Activated CD4-positive, CD25-positive, alpha-beta regulatory T cell treated with anti-CD3 and anti-CD28 coated beads, Interleukin-2, amount 50 U/mL, for 24 hours (primary cell): ENCODE results near the gene NLRC3.
"Not testable (repeated sequence)": the region's sequence is repeated elsewhere in the genome, so short reads cannot be mapped to it uniquely, and the experiment has no call there.

Experiments
- ATAC-seq, 2 donors: fragments of 150-1000 bp; cut with Tn5 transposase; one replicate each; pipeline ENCODE4 v1.10.0; 2021; ENCODE audit warnings: mild to moderate bottlenecking in 1 of 2, moderate library complexity in 1 of 2

NLRC3 gene

DNA sequence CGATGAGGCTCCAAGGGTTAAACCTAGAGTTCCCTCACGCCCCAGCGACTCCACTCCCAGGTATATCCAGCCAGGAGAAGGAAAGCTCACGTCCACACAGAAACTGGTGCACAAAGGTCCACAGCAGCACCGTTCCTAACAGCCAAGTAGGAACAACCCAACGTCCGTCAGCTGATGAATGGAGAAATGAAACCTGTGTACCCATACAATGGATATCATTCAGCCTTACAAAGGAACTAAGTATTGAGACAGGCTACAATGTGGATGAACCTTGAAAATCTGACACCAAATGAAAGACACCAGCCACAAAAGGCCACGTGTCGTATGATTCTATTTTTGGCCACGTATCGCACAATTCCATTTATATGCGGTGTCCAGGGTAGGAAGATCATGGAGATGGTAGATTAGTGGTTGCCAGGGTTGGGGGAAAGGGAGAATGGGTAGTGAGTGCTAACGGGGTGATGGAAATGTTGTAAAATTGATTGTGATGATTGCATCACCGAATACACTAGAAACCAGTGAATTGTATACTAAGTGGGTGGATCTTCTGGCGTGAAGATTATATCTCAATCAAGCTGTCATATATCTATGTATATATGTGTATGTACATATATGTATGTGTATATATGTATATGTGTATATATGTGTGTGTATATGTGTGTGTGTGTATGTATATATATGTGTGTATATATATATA is 30.1 kb downstream of the NLRC3 start:
- no peak for ATAC-seq

DNA sequence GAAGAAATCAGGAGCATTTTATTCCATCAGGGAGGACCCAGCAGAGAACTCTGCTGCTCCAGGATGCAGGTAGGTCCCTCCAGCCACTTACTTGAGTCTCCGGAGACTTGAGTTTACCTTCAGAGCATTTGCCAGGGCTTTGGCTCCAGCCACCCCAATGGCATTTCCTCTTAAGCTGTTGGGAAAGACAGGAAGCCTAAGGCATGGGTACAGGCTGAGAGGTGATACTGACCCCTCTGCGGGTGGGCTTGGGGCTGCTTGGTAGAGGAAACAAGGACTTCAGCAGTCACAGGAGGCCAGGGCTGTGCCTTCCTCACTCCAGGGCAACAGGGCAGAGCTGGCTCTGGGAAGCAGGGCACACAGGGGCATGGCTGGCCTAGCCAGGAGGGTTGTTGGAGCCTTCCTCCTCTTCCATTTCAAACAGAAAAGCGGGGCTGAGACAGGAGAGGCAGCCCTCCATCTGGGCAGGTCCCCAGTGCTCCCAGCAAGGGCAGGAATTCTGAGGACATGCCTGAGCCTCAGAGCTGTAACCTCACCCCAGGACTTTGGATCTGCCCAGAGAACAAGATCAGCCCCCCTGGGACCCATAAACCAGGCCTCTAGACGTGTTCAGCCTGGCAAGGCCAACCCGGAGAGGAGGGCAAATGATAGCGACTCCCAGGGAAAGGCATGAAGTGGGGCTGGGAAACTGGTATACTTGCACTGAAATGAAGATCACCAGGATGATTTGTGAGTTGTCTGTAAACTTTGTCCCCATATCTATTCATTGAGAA is 34.4 kb downstream of the NLRC3 start:
- no peak for ATAC-seq

DNA sequence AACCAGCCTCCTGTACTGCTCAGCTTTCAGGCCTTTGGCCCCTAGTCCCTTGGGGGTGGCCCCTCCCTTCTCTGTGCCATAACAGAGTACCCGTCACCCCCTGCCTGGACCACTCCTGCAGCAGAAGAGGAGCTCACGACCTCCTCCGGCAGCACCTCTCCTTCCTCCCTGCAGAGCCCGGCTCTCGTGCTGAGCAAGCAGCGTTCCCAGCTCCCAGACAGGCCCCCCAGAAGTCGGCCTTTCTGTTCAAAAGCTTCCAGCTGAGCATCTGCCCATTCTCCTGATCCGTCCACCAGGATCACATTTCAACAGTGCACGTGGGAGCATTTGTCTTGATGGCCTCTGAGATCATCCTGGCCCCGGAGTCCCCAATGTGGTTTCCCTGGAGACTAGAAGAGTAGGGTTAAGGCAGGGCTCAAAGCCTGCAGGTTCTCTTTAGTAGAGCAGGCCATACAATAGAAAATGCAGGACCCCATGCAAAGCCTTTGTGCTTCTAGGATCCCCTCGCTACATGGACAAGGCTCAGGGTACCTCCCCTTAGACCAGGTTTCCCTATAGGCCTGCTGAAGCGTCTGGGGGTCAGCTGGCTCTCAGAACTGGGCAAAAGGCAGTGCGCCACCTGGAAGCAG is 35.6 kb downstream of the NLRC3 start:
- no peak for ATAC-seq

DNA sequence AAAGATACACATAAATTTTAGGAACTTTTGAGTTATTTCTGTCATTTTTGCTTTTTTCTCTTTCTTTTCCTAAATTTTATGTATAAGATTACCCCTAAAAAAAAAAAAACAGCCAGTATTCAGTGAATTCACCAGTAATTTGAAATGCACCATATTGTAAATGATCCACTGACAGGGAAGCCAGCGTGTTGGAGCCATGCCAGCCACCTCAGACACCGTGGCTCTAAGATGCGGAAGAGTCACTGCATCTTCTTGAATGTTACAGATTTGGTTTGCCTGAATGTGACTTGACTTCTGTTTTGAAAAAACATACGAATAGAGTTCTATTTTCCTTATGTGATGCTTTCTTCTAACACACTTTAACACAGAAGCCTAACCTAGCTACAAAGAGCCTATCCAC is 39.0 kb downstream of the NLRC3 start:
- no peak for ATAC-seq

DNA sequence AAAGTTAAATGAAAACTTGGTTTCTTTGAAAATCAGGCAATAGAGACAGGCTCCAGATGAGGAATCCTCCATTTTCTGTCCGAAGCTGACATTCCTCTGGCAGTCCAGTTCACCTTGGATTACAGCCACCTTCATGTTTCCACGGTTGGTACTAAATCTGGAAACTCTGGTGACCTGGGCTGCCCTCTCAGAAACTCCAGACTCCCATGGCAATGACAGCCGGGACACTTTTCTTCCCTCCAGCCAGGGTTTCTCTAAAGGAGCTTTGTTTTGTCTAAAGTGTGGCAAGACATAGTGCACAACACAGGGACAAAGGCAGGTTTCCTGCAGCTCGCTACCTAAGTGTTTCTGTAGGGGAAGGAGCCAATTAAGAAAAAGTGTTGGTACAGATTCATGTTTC is 40.4 kb downstream of the NLRC3 start:
- no peak for ATAC-seq

DNA sequence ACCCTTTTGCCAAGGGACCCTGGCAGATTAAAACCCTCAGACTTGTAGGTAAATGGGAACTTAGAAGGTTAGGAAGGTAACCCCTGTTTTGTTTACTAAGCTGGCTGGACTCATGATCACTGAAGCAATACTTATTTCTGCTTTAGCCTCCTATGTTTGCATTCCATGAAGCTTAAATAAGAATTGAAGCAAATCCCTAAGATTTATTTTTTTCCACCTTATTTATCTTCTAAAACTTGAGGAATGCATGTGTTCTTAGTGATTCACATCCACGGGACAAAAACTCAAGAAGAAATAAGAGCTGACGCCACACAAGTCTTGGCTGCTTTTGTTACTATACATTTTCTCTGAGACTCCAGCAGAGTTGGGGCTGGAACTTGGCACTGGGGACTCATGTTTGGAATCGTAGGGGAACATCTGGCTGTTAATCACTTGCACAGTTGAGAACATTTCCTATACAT is 40.9 kb downstream of the NLRC3 start:
- no peak for ATAC-seq

DNA sequence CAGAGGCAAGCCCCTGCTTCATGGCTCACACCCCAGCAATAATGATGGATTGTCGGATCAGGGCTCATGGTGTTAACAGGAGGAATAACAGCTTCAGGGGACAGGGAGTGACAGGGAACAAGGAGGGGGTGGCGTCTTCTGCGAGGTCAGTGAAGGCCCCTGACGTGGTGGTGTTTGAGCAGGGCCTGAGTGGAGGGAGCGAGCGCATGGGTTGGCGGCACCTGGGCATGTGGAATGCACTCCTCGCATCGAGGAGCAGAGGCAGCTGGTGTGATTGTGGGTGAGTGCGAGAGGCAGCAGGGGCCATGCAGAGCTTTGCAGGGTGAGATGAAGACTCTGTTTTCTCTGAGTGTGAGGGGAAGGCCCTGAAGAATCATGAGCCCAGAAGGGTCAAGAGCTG is 43.1 kb downstream of the NLRC3 start:
- no peak for ATAC-seq

DNA sequence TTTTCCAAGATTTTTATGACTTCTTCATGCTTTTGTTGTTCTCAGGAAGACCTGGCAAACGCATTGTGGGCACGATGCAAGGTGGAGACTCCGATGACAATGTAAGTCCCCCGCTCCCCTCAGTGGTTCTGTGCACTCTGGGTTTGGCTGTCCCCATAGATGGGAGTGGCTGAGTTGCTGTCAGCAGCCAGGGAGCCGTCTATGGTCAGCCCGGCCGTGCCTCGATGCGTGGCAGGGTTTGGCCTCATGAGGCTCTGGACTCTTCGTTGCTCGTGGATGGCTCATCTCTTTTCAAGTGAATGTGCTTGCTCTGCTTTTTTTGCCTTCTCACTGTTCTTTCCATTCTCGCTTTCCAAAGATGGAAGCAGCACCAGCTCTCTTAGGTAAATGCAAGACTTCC is 44.5 kb downstream of the NLRC3 start:
- no peak for ATAC-seq

DNA sequence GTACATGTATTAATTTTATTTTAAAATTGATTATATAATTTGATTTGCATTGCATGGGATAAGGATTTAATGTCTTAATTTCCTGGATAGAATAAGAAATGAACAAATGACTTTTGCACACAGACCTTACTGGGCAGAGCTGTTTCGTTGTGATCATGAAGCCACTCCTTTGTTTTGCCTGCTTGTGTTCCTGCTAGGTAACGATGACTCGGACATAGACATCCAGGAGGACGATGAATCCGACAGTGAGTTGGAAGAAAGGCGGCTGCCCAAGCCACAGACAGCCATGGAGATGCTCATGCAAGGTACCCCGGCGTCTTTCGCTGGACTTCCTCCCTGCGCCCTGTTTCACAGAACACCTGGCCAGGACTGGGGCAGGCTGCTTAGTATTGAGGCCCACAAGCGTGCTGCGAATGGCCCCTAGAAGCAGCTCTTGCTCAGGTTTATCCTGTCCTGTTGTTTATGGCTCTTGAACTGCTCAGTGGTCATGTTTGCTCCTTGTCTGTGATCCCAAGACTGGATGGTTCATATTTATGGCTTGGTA is 46.8 kb downstream of the NLRC3 start:
- ATAC-seq, result no peak

DNA sequence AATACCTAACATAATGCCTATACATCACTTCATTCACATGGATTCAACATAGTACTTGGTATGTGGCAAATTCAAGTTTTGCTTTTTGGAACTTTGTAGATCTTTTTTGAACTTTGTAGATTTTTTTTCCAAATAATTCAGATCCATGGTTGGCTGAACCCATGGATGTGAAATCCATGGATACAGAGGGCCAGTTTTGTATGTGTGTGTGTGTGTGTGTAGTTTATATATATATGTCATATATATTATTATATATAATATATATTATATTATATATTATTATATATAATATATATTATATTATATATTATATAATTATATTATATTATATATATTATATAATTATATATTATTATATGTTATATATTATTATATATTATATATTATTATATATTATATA is 48.0 kb downstream of the NLRC3 start:
- no peak for ATAC-seq

DNA sequence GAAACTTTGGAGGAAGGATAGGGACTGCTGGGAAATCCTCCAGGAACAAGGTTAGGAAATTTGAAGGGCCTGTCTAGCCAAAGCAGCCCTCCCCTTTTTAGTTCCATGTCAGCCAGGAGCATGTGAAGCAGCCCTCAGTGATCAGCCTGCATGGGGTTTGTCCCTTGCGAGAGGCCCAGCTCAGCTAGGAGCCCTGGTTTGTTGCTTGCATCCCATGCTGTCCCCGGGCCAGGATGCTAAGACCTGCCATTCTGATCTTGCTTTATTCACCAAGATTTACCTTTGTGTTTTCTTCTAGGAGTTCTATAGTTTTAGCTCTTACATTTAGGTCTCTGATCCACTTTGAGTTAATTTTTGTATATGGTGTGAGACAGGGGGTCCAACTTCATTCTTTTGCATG is 48.8 kb downstream of the NLRC3 start:
- ATAC-seq, result no peak

DNA sequence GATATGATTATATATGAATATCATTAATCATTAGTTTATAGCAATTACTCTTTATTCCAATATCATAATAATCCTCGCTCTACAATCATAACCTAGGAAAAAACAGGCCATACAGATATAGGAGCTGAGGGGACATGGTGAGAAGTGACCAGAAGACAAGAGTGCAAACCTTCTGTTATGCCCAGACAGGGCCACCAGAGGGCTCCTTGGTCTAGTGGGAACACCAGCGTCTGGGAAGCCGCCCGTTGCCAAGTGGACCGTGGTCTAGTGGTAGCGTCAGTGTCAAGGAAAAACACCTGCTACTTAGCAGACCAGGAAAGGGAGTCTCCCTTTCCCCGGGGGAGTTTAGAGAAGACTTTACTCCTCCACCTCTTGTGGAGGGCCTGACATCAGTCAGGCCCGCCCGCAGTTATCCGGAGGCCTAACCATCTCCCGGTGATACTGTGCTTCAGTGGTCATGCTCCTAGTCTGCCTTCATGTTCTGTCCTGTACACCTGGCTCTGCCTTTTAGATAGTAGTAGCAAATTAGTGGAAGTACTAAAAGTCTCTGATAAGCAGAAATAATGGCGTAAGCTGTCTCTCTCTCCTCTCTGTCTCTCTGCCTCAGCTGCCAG is 49.9 kb downstream of the NLRC3 start:
- not testable (repeated sequence) for ATAC-seq

DNA sequence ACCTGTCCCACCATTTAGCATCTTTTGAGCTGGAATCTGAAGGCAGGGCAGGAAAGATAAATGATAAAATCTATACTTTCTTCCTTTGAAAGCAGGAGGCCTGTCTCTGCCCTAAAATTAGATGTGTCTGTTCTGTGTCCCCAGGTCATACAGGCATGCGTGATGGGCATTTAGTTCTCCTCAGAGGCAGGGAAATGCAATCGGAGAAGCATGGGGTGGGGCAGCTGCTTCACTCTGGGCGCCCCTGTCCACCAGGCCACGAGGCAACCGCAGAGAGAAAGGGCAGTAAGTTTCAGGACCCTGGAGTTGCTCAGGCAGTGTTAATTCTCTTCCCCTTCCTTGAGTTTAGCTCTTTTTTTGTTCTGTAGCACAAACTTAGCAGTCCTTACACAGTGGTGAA is 51.3 kb downstream of the NLRC3 start:
- no peak for ATAC-seq

DNA sequence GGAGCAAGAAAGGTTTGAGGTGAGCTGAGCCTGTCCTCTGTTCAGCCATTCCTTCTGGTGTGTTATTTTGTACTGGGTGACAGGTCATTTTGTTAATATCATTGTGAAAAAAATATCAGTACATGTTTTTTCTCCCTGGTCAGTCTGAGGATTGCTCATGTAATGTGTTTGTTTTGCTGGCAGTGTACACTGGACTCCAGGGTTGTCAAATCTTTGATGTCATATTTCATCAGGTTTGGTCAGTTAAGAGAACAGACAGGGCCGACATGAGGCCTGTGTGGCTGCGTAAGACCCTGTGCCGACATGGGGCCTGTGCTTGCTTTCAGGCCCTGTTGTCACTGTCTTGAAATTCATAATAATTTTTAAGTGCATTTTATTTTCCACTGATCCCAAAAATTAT is 53.9 kb downstream of the NLRC3 start:
- ATAC-seq, result no peak

DNA sequence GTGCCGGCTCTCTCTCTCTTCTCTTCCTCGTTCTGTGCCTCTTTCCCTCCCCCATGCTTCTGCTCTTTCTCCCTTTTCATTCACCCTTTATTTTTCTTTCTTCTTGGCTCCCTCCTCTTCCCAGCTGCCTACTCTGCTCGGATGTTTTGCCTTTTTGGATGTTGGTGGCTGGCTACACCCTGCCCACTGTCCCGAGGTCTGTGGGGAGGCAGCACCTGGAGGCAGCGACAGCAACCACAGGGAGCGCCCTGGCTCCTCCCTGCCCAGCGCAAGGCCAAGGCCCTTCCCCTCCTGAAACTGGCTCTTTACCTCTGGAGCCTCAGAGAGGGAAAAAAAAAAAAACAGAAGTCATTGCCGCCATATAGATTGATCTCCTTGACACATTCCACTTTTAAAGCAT is 56.4 kb downstream of the NLRC3 start:
- ATAC-seq, result no peak

DNA sequence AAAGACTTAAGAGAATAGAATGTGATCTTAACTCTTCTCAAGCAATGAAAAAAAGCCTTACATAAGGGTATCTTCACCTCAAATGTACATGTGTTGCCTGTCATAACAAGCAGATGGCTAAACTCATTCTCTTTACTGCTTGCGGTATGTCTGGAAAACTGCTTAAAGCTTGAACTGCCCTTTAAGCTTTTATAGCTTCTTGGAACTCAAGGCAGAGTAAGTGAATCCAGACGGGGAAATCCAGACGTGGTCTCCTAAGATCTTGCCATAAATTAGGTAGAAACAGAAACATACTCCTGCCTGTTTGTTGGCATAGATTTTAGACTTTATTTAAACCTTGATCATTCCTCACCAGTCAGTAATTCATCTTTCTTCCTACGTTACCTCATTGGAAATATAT is 56.8 kb downstream of the NLRC3 start:
- ATAC-seq, result no peak

DNA sequence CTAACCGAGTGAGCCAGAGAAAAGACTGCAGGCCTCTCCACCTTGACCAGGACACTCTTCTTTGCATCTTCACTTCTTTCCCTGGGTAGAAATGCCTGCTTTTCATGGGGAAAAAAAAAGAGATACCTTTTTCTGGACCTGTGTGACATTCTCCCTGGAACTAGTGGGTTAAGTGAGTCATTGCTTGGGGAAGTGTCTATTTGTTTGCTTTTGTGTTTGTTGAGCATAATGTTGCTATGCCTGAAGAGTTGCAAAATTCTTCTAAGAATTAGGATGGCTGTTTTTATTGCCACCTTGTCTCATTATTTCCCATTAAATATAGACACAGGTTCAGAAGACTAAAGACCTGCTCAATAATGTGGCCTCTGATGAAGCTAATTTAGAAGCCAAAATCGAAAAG is 57.6 kb downstream of the NLRC3 start:
- no peak for ATAC-seq

DNA sequence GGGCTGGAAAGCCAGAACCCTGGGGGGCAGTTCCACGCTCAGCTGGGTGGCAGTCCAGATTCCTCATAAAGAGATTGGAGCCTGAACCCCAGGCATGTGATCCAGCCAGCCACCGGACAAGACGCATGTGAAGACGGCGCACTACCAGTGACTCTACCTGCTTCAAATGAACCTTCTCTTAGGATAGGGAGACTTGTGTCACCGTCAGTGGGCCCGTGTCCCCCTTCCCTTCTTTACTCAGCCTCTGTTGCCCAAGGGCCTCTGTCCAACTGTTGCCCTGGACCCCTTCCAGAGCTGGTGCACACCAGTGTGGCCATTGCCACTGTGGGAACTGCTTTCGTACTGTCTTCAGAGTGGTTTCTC is 58.2 kb downstream of the NLRC3 start:
- ATAC-seq, result no peak

DNA sequence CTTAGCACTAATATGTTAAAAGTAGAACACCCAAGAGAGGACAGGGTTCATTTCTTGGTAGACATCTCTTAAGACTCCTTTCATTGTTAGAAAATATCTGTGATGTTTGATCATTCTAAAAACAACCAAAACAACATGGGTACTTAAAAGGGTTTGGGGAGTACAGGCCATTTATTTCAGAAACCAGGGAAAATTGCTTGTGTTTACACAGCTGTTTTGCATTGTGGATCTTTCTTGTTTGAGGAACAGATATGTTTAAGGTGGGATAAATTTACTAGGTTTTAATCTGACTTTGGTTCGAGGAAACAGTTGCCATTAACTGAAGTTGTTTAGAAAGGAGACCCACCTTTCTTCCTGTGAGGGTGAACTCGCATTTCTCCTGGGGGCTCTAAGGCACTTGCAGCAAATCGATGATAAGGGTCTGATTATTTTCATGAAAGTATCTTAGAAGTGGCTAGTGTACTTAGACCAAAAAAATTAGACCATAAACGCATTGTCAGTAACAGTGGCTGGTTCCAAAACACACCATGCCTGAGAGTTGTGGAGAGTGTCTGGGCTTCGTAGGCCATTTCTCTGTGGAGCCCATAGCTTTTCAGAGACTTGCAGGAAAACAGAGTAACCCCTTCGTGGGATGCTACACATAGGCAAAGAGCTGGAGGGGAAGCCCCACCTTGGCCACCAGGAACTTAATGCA is 58.8 kb downstream of the NLRC3 start:
- ATAC-seq, result no peak

DNA sequence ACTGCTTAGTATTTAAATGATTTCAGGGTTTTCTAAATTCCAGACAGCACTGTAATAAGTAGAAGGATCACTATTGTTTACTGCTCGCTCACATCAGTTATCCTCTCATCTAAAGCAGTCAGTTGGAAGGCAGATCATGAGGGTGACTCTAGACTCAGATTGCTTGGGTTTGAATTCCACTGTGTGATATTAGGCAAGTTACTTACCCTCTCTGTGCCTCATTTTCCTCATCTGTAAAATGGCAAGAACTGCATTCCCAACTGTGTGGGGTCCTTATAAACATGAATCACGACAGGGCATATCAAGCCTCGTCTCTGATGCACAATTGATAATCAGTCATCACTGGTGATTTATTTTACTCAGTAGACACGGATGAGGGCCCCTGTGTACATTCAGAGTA is 61.3 kb downstream of the NLRC3 start:
- ATAC-seq, result no peak

DNA sequence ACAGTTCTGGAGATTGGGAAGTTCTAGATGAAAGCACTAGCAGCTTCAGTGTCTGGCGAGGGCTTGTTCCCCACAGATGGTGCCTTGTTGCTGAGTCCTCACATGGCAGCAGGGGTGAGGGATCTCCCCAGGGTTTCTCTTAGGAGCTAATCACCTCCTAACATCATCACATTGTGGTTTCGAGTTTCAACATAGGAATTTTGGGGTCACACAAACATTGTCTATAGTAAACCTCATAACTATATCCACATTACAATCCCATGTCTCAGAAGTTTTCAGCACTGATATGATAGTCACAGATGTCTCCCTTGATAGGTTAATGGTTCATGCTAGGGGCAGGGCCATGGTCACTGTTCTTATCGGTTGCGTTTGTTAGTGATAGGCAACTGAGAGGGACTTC is 62.6 kb downstream of the NLRC3 start:
- ATAC-seq, result no peak

DNA sequence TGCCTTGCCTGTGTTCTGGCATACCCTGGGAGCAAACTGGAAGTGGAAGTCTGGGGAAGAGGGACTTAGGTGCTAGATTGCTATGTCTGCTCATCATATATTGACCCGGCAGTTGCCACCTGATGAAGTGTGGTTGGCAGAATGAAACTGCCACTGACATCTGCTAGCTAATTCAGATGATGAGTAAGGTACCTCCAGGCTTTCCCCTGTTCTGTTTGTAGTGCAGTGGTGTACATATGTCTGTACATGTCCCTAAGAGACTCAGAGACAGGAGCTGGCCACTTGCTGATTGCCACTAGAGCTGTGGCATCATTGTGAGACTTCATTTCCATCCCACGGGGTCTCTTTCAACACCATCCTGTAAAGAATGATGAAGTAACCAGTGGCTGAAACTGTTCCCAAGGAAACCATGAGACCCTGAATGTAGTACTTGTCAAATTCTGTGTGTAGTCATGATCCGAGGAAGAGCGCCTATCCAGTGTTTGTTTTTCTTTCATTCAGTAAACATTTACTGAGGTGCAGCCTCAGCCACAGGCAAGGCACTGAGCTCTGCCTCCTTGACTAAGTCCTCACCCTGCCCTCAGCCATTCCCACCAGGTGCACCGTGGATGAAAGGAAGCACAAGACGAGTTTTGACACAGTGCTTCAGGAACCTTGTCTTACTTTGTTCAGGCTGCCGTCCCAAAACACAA is 63.2 kb downstream of the NLRC3 start:
- no peak for ATAC-seq
